GM12801 (cell line): ENCODE data around the gene SKIC8.

Experiments used
- TF ChIP-seq, protein P1 (sequence below): IDR thresholded peaks from one replicate; pipeline ENCODE4 v1.5.1; 2011; ENCODE audit warnings: control low read depth; ENCODE audit not compliant: insufficient read length; ENCODE audit errors: extremely low read depth

The SKIC8 gene

GRCh38 chr15:78266806-78267205 is 32.6 kb downstream of the SKIC8 start:
- TF ChIP-seq, protein P1, sequence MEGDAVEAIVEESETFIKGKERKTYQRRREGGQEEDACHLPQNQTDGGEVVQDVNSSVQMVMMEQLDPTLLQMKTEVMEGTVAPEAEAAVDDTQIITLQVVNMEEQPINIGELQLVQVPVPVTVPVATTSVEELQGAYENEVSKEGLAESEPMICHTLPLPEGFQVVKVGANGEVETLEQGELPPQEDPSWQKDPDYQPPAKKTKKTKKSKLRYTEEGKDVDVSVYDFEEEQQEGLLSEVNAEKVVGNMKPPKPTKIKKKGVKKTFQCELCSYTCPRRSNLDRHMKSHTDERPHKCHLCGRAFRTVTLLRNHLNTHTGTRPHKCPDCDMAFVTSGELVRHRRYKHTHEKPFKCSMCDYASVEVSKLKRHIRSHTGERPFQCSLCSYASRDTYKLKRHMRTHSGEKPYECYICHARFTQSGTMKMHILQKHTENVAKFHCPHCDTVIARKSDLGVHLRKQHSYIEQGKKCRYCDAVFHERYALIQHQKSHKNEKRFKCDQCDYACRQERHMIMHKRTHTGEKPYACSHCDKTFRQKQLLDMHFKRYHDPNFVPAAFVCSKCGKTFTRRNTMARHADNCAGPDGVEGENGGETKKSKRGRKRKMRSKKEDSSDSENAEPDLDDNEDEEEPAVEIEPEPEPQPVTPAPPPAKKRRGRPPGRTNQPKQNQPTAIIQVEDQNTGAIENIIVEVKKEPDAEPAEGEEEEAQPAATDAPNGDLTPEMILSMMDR = no peak

GRCh38 chr15:78266229-78266628 is 33.2 kb downstream of the SKIC8 start:
- TF ChIP-seq, protein P1 = no peak

- TF ChIP-seq, protein P1 = no peak
Observed at GRCh38 chr15:78265752-78266224, 33.6 kb downstream of the SKIC8 start.

- TF ChIP-seq, protein P1 = no peak
Observed at GRCh38 chr15:78265137-78265460, 34.3 kb downstream of the SKIC8 start.

DNA sequence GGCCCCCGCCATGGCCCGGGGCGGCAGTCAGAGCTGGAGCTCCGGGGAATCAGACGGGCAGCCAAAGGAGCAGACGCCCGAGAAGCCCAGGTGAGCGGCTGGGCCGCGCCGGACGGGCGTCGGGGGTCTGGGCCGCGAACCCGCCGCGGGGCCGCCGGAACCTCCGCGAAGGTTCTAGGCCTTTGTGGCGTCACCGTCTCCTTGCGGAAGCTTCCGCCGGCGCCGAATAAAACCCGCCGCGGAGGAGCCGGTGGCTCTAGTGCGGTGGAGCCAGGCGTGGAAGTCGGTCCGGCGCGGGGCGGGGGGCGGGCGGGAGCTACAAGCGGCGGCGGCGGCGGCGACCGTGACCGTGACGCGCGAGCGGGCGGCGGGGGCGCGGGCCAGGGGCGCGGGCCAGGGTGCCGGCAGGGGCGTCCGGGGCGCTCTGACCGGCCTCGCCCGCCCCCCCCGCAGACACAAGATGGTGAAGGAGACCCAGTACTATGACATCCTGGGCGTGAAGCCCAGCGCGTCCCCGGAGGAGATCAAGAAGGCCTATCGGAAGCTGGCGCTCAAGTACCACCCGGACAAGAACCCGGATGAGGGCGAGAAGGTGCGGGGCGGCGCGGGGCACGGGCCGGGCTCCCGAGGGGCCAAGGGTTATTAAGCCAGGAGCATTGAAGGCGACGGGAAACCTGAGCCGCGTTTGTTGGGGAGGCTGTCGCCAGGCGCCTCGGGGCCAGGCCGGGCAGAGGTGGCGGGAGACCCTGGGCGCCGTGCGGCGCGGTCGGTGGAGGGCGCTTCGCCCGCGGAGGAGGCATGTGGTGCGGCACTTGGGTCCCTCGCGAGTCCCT is 34.9 kb downstream of the SKIC8 start, which contains the start of gene DNAJA4:
Gene DNAJA4 (plus strand): TSS at position 259 of the 833 bp plus-strand sequence. CDS start 202 bp downstream, at position 461.
- TF ChIP-seq, protein P1 = no peak

DNA sequence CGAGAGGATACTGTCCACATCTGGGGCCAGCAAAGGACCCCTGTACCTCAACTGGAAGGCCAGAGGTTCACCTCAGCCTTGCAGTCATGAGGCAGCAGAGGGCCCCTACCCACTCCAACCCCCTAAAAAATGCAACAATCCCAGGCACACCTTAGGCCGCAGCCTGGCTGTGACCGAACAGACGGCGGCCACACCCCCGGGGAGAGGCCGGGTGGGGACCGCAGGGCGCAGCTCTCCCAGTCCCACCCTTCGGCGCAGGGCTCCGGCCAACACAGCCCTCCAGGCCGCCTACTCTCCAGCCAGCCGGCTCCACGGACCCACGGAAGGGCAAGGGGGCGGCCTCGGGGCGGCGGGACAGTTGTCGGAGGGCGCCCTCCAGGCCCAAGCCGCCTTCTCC is 35.5 kb downstream of the SKIC8 start:
- TF ChIP-seq, protein P1 = no peak

GRCh38 chr15:78263351-78263781 is 36.0 kb downstream of the SKIC8 start:
- TF ChIP-seq, protein P1 = no peak
